ENCODE results near the gene TCP11L1. TPM values are rescaled to one million over a fixed set of nuclear protein-coding genes. Genes with fewer than 3 reads are reported as not detected.

TCP11L1 gene
- total RNA-seq, 2 donors from 2014 or later: 54.0 to 63.7 TPM

- H3K27me3 Mint-ChIP-seq (ENCODE audit: insufficient read depth): no peaks in the 10 kb centered on the region
- Histone ChIP-seq H3K27ac (ENCODE audit: low read depth, low read length) (no peak overlapping the region), H3K36me3 (ENCODE audit: control insufficient read depth, insufficient read depth, low read length) (peaks cover 86% of the 10 kb centered on the region), H3K4me3 (ENCODE audit: low read length) (no peak overlapping the region), H3K9ac (ENCODE audit: extremely low read depth, low read length, poor library complexity, severe bottlenecking) (no peak overlapping the region), H3K27me3 (ENCODE audit: control insufficient read depth, insufficient read depth, low read length, poor library complexity, severe bottlenecking) (no peaks in the 10 kb centered on the region), H3K4me1 (ENCODE audit: control insufficient read depth, insufficient read depth, low read length) (no peaks in the 10 kb centered on the region), H3K9me3 (ENCODE audit: control insufficient read depth, low read length) (peaks cover 6% of the 10 kb centered on the region)
- no peaks in the 10 kb centered on the region for H3K4me1 Mint-ChIP-seq
- H3K27ac Mint-ChIP-seq: no peak overlapping the region
- DNase-seq: no peak
- H3K9me3 Mint-ChIP-seq: no peaks in the 10 kb centered on the region
- WGBS, 2 experiments (ENCODE audit: insufficient coverage in 1 of 2, insufficient read length in 1 of 2): 91 to 96% methylated on average over 4 to 8 of the region's 8 CpGs
- H3K36me3 Mint-ChIP-seq (ENCODE audit: low read depth): peaks cover 86% of the 10 kb centered on the region
- no peak for TF ChIP-seq CTCF (conservative IDR thresholded peaks at IDR 0.05)
- no peak overlapping the region for H3K4me3 Mint-ChIP-seq
Measured at GRCh38 chr11:33072465-33072864, 33.1 kb downstream of the TCP11L1 start.

DNA sequence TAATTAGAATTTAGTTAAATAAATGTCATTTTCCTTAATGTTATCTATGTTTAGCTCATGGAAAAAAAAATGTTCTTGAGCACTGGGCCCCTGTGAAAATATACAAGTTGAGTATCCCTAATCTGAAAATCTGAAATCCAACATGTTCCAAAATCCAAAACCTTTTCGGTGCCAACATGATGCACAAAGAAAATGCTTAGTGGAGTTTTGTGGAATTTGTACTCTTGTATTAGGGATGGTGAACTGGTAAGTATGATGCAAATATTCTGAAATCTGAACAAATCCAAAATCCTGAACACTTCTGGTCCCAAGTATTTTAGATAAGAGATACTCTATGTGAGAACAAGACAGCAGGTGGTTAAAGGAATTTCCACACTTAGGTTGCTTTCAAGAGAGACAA lies 44.5 kb downstream of the TCP11L1 start:
- no peaks in the 10 kb centered on the region for H3K27me3 Mint-ChIP-seq (ENCODE audit: insufficient read depth)
- 100% methylated on average over 1 of the region's 1 CpG; no CpG with 5 or more reads in 1 of the 2 experiments for WGBS, 2 experiments (ENCODE audit: insufficient coverage in 1 of 2, insufficient read length in 1 of 2)
- Histone ChIP-seq H3K36me3 (ENCODE audit: control insufficient read depth, insufficient read depth, low read length) (peaks cover 93% of the 10 kb centered on the region), H3K4me3 (ENCODE audit: low read length) (no peak overlapping the region), H3K27me3 (ENCODE audit: control insufficient read depth, insufficient read depth, low read length, poor library complexity, severe bottlenecking) (no peaks in the 10 kb centered on the region), H3K27ac (ENCODE audit: low read depth, low read length) (no peak overlapping the region), H3K4me1 (ENCODE audit: control insufficient read depth, insufficient read depth, low read length) (no peaks in the 10 kb centered on the region), H3K9ac (ENCODE audit: extremely low read depth, low read length, poor library complexity, severe bottlenecking) (no peak overlapping the region), H3K9me3 (ENCODE audit: control insufficient read depth, low read length) (no peaks in the 10 kb centered on the region)
- H3K4me3 Mint-ChIP-seq: no peak overlapping the region
- no peaks in the 10 kb centered on the region for H3K9me3 Mint-ChIP-seq
- no peak overlapping the region for H3K27ac Mint-ChIP-seq
- no peaks in the 10 kb centered on the region for H3K4me1 Mint-ChIP-seq
- no peak for DNase-seq
- H3K36me3 Mint-ChIP-seq (ENCODE audit: low read depth): peaks cover 65% of the 10 kb centered on the region
- TF ChIP-seq CTCF (conservative IDR thresholded peaks at IDR 0.05): no peak

DNA sequence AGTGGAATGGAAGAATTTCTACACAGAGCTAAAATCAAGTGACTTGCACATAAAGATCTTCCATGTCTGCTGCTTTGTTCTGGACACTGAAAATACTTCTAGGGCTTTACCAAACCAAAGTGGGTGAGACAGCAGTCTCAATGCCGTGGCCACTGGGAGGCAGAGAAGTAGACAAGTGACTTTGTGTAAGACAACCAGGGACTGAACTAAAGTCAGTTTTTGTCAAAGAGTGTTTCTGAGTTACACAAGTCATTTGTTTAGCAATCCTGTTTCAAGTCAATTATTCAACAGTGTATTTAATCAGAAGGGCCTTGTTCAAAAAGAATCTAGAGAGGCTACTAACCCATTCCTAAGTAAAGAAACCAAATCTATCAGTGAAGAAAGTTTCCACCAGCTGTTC lies 46.6 kb downstream of the TCP11L1 start:
- H3K36me3 Mint-ChIP-seq (ENCODE audit: low read depth): peaks cover 61% of the 10 kb centered on the region
- H3K4me3 Mint-ChIP-seq: no peak overlapping the region
- 97 to 100% methylated on average over 1 of the region's 1 CpG for WGBS, 2 experiments (ENCODE audit: insufficient coverage in 1 of 2, insufficient read length in 1 of 2)
- Histone ChIP-seq H3K36me3 (ENCODE audit: control insufficient read depth, insufficient read depth, low read length) (peaks cover 92% of the 10 kb centered on the region), H3K4me1 (ENCODE audit: control insufficient read depth, insufficient read depth, low read length) (no peaks in the 10 kb centered on the region), H3K9ac (ENCODE audit: extremely low read depth, low read length, poor library complexity, severe bottlenecking) (no peak overlapping the region), H3K4me3 (ENCODE audit: low read length) (no peak overlapping the region), H3K27ac (ENCODE audit: low read depth, low read length) (no peak overlapping the region), H3K27me3 (ENCODE audit: control insufficient read depth, insufficient read depth, low read length, poor library complexity, severe bottlenecking) (no peaks in the 10 kb centered on the region), H3K9me3 (ENCODE audit: control insufficient read depth, low read length) (no peaks in the 10 kb centered on the region)
- H3K27me3 Mint-ChIP-seq (ENCODE audit: insufficient read depth): no peaks in the 10 kb centered on the region
- peak overlapping the region; percentile 1 for H3K27ac Mint-ChIP-seq
- H3K4me1 Mint-ChIP-seq: no peaks in the 10 kb centered on the region
- no peak for TF ChIP-seq CTCF (conservative IDR thresholded peaks at IDR 0.05)
- no peaks in the 10 kb centered on the region for H3K9me3 Mint-ChIP-seq
- DNase-seq: no peak

Data from endodermal cell (in vitro differentiated cells).